ENCODE measurements around the gene TERB1.

The TERB1 gene

GRCh38 chr16:66741950-66742808, 59.2 kb downstream of the TERB1 start:
- DNase-seq (ENCODE audit: low read depth): no peak

DNA sequence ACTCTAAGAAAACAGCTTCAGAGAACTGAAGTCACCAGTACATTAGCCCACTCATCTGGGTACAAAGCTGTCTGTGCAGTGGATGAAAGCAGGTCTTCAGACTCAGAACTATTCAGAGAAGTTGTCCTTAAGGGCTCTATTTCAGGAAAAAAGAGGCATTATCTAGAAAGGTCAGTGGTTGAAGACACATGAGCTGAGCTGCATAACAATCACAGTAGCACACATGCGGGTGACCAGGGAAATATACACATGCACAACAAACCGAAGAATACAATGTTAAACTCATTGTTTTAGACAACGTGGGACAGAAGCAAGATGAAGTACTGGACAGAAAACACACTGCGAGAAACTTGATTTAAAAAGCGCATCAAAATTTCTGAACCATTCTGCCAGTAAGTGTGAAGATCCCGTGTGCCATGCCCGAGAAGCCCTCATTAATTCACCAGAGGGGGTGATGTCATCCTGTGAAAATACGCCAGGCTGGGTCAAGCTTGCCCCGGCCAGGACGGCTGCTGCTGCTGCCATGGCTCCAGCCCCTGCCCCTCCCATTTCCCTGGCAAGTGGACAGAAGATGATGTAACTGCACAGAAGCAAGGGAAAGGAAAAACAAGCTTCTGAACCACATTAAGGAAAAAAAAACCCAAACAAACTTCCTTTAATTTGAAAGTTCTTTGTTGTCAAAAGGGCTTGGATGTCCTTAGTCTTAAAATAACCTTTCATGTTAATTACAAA, 60.0 kb downstream of the TERB1 start:
- no peak for DNase-seq (ENCODE audit: low read depth)

DNA sequence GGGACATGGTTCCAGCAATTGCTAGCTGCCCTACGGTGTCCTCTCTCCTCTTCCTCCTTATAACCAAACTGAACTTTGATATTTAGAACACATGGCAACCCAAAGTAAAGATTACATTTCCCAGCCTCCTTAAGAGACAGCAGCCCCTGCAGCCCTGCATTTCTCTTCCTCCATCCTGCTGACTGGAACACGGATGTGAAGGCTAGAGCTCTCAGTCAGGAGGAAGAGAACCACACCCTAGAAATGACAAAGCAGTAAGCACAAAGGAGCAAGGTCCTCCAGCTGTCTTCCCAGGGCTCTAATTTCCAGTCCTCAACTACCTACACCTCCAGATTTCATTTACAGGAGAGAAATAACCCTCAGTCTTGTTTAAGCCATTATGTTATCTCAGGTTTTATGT, 60.9 kb downstream of the TERB1 start:
- DNase-seq (ENCODE audit: low read depth): no peak

DNA sequence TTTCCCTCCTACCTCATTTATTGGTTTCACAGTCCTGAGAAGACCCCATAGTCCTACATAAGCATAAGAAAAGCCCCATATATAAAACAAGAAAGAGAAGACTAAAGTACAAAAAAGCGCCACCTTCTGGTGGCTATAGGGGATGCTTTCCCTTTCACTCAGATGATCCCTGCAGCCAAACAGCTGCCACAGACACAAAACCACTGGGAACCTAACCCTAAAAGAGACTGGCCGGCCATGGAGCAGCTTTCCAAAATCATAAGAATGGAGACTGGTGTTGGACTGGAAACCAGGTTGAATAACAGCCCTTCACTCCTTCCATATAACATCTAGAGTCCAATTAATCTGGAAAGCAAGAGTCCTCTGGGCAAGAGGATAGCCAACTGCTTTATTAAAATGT, 61.4 kb downstream of the TERB1 start:
- no peak for DNase-seq (ENCODE audit: low read depth)

GRCh38 chr16:66735891-66736290, 65.5 kb downstream of the TERB1 start:
- no peak for DNase-seq (ENCODE audit: low read depth)

DNA sequence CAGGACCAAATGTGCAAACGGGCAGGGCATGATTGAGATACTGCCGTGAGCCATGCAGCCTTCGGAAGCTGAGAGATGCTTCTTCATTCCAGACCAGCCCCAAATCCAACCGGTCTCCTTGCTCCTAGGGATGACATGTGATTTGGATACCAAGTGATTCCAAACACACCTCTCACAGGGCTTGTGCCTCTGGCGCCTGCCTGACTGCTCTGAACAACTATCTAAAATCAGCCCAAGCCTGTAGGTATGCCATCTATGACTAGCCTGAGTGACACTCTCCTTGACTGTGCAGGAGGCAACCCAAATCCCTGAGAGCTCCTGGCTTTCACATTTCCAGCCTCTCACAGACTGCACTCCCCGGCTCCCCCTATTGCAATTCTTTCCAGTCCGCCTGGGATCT, 70.3 kb downstream of the TERB1 start:
- DNase-seq (ENCODE audit: low read depth): no peak

DNA sequence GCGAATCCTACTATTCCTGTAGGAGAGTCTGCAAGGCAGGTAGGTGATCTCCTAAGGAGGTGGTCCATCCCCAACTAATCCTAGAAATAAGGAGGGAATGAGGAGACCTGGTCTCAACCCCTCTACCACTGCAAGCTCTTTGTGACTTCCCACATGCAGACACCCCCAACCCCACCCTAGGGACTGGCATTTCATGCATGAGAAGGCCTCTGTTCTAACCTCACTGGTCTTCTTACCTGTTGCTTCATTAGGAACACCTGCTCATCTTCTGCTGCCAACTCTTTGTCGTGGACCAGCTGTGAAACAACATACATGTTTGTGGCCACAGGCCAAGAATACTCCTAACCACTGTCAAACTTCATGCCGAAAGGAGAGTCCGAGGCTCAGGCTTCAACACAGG, 72.6 kb downstream of the TERB1 start:
- no peak for DNase-seq (ENCODE audit: low read depth)

- DNase-seq (ENCODE audit: low read depth): no peak
Observed at GRCh38 chr16:66728117-66728787, 73.1 kb downstream of the TERB1 start.

- no peak for DNase-seq (ENCODE audit: low read depth)
Observed at GRCh38 chr16:66720766-66721165, 80.6 kb downstream of the TERB1 start.

- no peak for DNase-seq (ENCODE audit: low read depth)
Observed at GRCh38 chr16:66719246-66719645, 82.1 kb downstream of the TERB1 start.

DNA sequence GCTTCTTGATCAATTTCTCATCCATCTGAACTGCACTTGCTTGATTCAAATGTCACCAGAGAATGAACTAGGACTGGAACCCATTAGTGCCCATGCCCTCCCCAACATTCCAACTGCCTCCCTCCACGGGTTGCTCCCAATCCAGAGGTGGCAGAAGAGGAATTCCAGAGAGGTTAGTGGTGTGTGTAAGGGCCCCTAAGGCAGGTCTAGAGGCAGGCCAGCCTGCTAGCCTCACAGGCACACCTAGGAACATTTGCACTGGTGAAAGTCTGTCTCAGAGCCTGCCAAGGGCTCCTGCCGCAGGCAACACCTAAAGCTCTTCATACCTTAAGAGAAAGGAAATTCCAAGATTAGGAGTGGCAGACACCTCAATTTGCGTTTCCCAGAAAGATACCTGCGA, 83.6 kb downstream of the TERB1 start:
- DNase-seq (ENCODE audit: low read depth): no peak

- no peak for DNase-seq (ENCODE audit: low read depth)
Observed at GRCh38 chr16:66717112-66717675, 84.2 kb downstream of the TERB1 start.

GRCh38 chr16:66714654-66715307, 86.6 kb downstream of the TERB1 start:
- no peak for DNase-seq (ENCODE audit: low read depth)

- no peak for DNase-seq (ENCODE audit: low read depth)
Observed at GRCh38 chr16:66714062-66714461, 87.3 kb downstream of the TERB1 start.

DNA sequence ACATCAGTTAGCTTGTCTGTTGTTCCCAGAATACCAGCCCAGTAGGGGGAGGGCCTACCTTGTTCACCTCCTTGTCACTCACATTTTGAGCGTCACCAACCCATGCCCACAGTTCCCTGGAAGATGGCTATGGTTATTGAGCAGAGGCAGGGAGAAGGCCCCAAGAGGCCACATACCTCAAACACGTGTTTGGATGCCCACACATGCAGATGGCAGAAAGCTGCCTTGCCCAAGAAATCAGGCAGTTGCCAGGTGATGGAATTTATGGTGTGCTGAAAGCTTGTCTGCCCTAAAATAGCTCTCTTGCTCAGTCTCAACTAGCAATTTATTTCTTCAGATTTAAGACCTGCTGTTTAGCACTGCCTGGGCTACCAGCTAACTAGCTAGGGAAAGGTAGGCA, 88.3 kb downstream of the TERB1 start:
- no peak for DNase-seq (ENCODE audit: low read depth)

GRCh38 chr16:66712512-66712911, 88.9 kb downstream of the TERB1 start:
- DNase-seq (ENCODE audit: low read depth): no peak

DNA sequence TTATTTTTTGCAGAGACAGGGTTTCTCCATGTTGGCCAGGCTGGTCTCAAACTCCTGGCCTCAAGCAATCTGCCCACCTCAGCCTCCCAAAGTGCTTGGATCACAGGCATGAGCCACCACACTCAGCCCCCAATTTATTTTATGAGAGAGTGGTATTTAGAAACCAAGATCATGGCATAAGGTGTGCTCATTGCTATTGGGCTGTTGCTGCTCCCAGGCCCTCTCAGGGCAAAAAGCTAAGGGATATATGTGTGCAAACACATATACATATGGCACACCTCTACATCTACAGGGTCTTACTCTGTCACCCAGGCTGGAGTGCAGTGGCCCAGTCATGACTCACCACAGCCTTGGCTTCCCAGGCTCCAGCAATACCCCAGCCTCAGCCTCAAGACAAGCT, 89.8 kb downstream of the TERB1 start:
- no peak for DNase-seq (ENCODE audit: low read depth)

GRCh38 chr16:66706506-66706880, 94.9 kb downstream of the TERB1 start:
- no peak for DNase-seq (ENCODE audit: low read depth)

DNA sequence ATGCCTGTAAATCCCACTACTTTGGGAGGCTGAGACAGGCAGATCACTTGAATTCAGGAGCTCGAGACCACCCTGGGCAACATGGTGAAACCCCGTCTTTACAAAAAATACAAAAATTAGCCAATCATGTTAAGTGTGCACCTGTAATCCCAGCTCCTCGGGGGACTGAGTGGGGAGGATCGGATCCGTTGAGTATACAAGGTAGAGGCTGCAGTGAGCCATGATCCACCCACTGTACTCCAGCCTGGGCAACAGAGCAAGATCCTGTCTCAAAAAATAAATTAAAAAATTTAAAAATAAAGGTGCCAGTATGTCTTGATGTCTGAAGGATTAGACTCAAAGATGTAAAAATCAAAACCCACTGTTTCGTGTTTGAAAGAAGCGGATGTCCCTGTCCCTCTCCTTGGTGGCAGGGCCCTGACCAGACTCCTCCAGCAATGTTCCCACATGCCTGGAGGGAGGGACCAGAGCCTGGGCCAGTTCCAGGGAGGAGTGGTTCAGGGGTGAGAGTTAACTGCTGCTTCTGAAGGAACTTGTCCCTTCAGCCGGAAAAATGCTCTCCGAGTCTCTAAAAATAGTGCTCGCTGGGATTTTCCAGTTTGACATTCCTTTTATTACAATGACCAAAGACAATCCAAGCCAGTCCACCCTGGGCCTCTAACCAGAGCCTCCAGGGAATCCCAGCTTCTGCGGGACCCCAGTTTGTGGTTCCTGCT, 95.4 kb downstream of the TERB1 start:
- DNase-seq (ENCODE audit: low read depth): no peak
